ENCODE measurements around the gene SRBD1.
"Not testable (repeated sequence)": the region's sequence is repeated elsewhere in the genome, so short reads cannot be mapped to it uniquely, and the experiment has no call there.

Gene SRBD1

DNA sequence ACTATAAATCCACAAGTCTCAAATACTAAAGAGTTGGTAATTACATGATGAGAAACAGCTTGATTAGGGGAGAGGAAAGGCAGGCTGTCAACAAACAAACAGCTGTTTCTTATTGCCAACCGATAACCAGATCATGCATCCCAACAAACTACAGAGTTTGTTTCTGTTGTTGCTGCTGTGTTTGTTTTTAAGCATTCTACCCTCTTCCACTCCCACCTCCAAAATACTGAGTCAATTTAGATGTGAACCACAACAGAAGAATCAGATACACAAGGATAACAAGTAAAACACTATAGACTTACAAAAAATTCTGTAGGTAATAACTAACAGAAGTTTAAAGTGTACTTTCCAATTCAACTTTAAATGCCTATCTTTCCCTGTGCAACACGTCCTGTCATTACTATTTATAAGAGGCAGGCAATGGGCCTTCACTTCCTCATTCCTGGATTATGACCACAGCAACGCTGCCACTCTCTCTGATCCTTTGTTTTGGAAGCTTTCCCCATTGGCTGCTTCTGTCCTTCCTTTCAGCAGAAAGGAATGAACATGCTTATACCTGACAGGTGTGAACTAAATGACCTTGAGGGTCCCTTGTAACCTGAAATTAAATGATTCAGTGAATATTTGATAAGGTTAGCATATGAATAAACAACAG is 152.0 kb downstream of the SRBD1 start:
- no peak for DNase-seq

DNA sequence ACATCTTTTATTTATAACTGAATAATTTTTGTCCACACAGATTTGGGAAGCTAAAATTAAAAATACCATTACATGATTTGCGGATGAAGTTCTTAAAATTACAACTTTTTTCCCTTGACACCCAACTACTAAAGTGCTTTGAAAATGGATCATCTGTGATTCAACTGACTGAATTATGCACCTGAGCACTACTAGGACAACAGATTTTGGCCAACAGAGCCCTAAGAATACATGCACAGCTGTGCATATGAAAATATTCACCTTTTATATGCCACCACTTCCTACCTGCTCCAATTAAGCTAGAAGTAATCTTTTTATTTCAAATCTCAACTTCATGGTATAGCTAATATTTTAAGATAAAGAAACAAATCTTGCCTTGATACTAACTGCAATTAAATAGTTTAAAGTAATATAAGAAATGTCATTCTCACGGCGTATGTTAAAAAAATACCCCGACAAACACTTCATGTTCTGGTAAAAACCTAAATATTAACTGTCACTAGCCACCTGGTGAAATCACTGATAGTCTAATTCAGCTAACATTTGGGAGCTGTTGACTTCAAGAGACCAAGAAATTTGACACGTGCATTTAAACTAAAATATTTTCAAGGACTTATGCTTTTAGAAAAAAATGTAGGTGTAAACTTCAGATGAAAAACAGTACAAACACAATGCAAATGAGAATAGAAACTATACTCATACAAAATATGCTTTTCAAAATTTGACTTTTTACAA is 153.7 kb downstream of the SRBD1 start:
- DNase-seq, result no peak

DNA sequence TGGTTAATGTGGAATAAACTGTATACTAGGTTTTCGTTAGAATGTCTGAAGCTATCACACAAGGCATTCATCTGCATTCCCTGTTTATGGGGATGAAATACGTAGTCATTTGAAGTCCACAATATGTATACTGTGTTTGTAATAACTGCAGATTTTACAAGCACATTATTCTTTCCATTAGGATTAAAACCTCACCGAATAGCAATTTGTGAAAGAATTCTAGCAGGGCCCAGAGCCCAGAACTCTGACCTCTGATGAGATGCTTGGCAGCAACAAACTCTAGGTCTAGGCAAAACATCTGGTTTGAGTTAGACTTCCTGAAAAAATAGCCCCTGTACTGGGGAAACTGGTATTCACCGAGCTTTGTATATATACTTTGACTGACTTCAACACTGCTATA is 158.2 kb downstream of the SRBD1 start:
- no peak for DNase-seq

DNA sequence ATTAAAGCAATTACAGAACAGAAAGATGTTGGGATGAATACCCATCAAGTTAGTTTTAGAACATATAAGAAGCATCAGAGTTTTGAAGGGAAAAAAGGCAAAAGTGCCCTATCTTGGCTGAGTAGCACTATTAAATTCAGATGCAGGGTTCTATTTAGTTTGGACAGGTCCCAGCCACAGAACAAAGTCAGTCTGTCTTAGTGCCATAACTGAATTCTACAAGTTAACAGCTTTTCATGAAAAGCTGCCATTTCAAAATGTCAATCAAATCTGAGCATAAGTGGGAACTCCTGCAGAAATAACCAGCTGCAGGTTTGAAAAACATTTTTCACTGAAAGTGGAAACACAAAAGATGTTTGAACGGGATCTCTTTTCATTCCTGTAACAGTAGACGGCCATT is 160.4 kb downstream of the SRBD1 start:
- DNase-seq, result no peak

DNA sequence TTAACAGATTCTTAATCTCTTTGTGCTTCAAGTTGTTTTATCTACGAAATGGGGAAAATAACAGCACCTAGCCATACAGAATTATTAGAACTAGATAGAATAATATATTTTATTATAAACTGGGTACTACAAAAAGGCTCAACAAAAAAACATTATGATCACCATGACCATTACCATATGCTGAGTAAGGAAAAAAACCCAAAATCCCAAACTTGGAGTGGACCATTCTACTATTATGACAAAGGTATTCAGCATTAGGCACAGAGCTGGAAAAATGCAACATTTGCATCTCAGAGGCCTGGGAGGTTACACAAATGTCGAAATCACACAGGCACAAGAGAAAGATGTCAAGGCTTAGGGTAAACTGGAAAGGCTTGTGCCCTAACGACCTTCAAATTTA is 162.8 kb downstream of the SRBD1 start:
- no peak for DNase-seq

DNA sequence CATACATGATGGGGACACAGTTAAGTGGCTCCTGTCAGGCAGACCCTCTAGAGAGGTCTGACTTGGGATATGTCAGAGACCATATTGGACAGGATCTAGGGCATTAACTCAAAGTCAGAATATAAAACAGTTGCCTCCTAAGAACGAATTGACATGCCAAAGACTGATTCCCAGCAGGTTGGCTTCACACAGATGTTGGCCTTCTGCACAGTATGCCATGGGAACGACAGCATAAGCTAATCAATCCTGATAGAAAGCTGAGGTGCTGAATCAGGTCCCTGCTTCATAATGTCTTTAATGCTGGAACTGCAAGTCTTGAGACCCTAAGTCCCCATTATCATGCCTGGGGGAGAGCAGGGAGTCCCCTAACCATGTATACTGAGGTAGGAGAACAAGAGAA is 165.1 kb downstream of the SRBD1 start:
- DNase-seq, result no peak

DNA sequence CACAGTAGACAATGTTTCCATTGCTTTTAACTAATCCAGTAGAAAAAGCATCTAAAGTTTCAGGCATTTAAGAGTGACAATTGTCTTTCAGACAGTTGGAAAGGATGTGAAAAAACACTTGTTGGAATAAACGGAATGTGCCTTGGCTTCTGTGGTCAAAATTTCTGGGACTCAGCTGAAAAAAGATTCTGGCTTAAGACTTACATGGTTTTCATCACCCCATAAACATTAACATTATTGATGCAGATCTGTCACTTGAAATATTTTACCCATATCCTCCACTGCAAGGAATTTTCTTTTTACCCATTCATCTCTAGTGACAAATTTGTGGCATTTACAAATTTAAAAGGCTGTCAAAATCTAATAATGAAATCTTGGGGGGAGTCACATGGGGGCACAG is 166.0 kb downstream of the SRBD1 start:
- no peak for DNase-seq

DNA sequence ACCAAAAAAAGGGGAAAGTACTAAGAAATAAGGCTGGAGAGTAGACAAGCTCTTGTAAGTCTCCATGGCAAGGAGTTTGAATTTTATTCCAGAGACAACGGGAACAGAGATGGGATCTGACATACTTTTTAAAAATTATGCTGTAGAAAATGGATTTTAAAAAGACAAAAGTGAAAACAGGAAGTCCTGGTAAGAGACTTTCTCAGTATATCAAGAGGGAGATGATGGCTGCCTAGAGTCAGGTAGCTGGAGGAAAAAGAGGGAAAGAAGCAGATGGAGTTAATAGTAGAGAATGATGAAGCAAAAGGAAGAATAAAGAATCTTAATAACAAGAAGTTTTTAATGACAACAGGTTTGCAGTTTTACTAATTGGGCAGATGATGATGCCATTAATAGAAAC is 168.1 kb downstream of the SRBD1 start:
- DNase-seq, result no peak

DNA sequence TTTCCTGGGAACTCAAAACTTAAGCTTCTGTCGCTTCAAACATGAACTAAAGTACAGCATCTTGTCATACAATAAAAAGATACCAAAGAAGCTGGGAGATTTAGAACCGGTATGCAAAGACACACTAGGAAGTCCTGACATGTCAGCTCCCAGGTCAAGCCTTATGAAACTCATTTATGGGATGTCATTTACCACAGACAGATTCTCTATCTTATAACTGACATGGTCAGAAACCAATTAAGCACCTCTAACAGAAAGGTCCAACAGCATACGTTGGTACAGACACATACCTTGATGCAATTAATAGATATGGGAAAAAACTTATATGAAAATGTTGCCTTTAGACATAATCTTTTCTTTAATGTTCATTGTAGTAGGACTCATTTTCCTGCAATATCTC is 169.0 kb downstream of the SRBD1 start:
- DNase-seq, result no peak

DNA sequence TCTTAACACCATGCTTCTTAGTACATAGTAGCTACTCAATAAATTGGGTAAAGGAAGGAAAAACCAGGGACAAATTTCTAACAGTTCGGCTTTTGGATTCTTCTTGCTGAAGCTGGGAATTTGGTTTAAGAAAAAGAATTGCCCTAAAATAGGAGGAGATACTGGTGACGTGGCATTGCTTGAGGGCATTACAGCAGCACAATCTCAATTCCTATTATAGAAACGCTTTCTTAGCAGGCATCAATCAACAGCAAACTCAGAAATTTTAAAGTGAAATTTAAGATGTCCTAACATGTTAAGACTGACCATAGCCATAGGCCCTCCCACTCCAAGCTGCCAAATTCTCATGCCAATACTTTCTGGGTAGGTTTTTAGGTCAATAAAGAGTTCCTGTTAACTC is 169.5 kb downstream of the SRBD1 start:
- no peak for DNase-seq

DNA sequence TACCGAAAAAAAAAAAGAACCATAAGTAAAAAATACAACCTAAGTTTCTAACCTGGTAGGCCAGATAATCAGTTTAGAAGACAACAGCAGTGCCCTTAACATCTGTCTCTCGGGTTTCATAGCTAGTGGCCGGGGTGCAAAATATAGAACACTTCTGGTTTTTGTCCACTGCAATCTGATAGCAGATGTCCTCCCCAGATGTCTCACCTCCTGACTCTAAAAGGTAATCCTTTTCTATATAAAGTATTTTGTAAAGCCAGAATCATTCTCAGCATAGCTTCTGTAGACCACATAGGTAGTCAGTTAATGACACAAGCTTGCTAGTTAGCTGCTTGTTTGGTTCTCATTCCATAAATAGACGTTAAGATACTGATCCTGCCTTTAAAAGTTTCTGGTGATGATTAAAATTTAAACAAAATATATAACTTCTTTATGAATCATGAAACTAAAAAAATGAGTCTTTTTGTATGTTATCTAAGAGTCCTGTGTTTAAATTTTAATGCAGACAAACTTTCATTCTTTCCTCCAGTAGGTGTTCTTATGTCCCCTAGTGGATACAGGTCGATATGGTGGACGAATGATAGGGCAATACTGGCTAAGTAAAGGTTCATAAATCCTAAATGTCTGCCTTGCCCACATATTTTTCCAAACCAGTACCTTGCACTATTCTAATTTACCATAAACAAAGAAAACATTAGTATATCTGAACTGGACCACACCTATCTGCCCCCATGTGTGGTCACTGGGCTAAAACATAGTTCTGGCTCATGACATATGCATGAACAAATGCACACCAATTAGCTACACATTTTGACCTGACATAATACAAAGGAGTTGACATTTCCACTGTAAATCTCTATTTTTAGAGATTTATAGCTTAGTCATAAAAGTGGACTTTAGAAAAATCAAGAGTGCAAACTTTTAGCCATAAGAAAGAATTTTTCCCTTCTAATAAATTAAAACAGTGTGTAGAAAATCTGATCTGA is 171.0 kb downstream of the SRBD1 start:
- no peak for DNase-seq

DNA sequence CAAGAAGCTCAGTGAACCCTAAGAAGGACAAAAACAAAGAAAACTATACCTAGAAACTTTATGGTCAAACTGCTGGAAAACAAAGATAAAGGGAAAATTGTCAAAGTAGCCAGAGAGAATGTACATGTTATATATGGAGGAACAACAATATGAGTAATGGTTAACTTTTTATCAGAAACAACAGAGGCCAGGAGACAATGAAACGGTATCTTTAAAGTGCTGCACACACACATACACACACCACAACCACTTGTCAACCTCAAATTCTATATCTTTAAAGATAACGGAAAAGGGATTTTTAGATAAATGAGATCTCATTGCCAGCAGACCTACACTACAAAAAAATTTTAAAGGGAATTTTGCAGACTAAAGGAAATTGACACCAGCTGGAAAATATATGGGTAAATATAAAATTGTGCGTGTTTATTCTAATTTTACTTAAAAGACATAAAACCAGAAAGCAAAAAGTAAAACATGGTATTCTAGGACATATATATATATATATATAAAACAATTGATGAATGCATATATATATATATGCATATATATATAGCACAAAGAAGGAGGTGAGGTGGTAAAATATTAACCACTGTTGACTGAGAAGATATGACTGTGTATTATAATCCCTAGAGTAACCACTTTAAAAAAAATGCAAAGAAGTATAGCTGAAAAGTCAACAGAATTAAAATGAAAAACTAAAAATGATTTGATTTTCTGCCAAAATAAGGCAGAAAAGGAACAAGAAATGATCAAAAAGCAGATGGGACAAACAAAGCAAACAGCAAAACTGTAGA is 172.0 kb downstream of the SRBD1 start:
- DNase-seq, result no peak

DNA sequence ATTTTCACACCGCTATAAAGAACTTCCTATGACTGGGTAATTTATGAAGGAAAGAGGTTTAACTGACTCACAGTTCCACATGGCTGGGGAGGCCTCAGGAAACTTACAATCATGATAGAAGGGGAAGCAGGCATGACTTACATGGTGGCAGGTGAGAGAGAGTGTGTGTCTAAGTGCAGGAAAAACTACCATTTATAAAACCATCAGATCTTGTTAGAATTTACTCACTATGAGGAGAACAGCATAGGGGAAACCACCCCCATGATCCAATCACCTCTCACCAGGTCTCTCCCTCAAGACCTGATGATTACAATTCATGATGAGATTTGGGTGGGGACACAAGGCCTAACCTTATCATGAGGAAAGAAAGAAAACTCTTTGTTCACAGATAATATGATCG is 174.6 kb downstream of the SRBD1 start:
- DNase-seq, result no peak

DNA sequence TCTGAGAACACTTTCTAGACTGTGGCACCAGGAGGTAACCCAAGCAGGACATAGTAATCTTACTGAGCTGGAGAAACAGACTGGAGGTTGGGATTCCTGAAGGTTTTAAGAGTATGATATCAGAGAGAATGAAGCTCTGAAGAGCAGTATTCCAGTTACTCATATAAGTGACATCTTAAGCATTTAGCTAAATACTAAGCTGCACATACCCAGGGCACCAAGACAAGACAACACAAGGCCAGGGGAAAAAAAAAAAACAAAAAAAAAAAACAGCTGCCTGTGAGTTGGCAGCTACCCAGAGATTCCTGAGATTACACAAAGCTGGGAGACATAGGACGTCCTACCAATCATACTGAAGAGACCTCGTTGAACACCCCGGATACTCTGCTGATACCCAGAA is 175.8 kb downstream of the SRBD1 start:
- no peak for DNase-seq

DNA sequence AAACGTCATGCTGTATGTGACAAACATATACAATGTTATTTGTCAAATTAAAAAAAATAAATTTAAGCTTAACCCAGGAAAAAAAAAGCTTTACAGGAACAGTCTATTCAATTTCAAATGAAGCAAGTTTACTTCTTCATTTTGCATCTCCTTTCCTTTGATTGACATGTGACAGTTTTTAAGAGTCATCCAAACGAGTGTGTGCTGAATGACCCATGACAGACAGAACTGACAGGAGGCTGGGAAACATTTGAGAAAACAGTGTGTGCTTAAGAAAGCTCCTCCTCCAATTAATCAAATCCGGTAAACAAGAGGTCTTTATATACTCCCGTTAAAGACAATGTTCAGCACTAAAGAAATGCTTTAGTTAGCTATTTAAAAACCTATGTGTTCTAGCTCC is 177.7 kb downstream of the SRBD1 start:
- DNase-seq, result no peak

DNA sequence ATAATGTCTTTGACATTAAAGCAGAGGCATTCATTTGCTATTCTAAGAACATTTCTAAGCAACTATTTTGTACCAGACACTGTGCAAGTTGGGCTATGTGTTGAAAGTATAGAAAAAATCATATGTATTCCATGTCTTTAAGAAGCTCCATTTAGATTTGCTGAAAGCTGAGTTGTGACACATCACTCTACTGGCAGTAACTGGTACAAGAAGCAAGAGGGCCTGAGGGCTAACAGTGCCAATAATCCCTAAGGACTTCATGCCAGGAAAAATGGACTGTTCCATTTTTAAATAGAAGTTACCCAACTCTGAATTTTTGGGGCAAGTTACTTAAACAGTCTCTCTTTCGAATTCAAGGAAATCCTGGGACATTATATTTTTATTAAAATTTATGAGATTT is 178.7 kb downstream of the SRBD1 start:
- DNase-seq, result no peak

DNA sequence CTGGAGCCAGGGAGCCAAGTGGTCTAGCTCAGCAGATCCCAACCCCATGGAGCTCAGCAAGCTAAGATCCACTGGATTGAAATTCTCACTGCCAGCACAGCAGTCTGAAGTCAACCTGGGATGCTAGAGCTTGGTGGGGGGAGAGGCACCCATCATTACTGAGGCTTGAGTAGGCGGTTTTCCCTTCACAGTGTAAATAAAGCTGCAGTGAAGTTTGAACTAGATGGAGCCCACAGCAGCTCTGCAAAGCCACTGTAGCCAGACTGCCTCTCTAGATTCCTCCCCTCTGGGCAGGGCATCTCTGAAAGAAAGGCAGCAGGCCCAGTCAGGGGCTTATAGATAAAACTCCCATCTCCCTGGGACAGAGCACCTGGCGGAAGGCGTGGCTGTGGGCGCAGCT is 185.0 kb downstream of the SRBD1 start:
- not testable (repeated sequence) for DNase-seq

DNA sequence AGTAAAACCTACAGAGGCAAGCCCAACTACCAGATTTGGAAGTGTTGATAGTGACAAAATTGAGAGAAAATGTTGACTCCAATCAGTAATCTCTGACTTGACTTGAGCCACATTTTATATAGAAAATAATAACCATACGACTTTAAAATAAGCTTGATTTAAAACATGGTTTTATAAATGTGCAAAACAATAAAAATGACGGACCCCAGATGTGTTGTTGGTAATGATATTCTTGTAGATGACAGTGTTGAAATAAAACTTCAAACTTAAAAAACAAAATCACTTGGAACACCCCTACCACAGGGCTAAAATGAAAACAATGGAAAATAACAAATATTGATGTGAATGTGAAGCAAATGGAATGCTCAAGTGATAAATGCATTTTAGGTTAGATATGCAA is 188.1 kb downstream of the SRBD1 start:
- no peak for DNase-seq

DNA sequence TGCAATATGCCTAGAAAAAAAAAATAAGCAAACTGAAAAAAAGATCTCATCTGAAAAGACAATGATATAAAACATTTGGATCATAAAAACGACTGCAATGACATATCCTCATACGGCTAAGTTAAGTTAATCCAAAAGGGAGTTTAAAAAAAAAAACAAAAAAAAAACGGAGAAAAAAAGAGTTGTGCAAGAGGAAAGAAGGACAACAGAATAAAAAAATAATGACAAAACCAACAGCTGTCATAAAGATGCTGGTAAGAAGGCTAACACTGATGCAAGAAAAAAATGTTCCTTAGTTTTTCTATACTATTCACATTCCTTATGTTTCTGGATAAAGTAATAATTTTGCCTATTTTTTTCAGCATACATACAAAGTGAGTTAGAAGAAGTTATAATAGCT is 192.5 kb downstream of the SRBD1 start:
- DNase-seq, result no peak

DNA sequence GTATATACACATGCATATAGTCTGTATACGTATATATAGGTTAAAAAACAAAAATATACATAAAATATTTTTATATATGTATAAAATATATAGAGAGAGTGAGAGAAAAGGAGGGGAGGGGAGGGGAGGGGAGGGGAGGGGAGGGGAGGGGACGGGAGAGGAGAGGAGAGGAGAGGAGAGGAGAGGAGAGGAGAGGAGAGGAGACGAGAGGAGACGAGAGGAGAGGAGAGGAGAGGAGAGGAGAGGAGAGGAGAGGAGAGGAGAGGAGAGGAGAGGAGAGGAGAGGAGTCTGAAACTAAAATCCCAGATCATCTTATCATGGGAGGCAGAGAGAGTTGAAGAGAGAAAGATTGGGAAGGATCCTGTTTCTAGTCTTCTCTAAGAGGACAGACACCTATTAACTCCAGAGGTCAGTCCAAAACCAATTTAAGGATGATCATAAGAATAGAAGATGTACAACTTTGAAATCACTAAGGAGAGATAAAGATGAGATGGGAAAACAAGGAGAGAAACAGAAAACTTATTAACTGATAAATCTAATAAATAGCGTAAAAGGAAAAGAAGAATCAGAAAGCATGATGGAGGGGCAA is 195.4 kb downstream of the SRBD1 start:
- no peak for DNase-seq

DNA sequence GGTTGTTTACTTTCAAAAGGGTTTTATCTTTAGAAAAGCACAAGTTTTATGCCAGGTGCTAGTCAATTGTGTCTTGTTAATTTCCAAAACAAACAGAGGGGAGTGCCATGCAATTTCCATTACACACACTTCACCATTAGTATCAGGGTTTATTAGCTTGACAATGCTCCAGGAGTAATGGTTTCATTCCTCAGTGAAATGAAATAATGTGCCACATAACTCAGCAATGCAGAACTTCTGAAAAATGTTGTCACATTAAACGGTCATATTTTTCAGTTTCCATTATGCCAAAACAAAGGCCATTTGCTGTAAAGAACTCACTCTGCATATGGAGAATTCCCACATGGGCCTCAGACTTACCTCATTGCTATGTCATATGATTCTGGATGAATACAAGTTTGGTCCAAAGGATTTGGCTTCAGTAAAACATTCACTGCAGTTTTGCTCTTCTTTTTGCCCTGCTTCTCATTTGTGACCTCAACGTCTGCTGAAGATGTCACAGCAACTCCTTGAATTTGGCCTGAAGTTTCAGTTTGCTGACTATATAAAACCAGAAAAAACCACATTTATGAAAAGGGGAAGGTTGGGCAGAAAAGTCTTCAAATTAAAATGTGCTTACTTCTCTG is 198.2 kb downstream of the SRBD1 start:
- DNase-seq, result no peak

DNA sequence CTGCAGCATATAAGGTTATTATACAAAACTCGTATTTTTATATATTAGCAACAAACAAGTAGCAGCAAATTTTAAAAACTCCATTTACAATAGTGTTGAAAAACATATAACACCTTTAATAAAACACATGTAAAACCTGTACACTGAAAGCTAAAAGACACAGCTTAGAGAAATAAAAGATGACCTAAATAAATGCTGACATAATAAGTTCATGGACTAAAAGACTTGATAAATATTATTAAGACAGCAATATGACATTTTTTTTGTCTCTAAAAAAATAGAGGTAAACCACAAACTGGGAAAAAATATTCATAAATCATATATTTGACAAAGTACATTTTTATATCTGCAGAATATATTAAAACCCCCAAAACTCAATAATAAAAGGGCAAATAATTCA is 201.4 kb downstream of the SRBD1 start:
- no peak for DNase-seq
